Transverse colon (tissue), 4 donors: ENCODE data around the gene CPSF4L.

Experiments
- POLR2A ChIP-seq: fragments of 450-650 bp; IDR thresholded peaks from one replicate; pipeline ENCODE4 v1.6.1; 2016; ENCODE audit warnings: antibody characterized with exemption, mild to moderate bottlenecking, moderate library complexity
- POLR2AphosphoS5 ChIP-seq, 3 donors: sonication (generic); formaldehyde crosslinking; IDR thresholded peaks; one replicate each; pipeline ENCODE4 v1.6.1; 2016; ENCODE audit warnings: antibody characterized with exemption in 3 of 3
- TF ChIP-seq, protein P1 (sequence below), 5 experiments: fragments of 200-600 bp in 3 of 5; fragments of 450-650 bp in 2 of 5; sonication (generic) in 3 of 5; IDR thresholded peaks; 1 replicate in 2 of 5; 2 replicates in 3 of 5; pipeline ENCODE4 v1.5.1; 2016 to 2017; ENCODE audit warnings: antibody characterized with exemption in 5 of 5, inconsistent platforms in 3 of 5, mild to moderate bottlenecking in 2 of 5, moderate library complexity in 1 of 5

DNA sequence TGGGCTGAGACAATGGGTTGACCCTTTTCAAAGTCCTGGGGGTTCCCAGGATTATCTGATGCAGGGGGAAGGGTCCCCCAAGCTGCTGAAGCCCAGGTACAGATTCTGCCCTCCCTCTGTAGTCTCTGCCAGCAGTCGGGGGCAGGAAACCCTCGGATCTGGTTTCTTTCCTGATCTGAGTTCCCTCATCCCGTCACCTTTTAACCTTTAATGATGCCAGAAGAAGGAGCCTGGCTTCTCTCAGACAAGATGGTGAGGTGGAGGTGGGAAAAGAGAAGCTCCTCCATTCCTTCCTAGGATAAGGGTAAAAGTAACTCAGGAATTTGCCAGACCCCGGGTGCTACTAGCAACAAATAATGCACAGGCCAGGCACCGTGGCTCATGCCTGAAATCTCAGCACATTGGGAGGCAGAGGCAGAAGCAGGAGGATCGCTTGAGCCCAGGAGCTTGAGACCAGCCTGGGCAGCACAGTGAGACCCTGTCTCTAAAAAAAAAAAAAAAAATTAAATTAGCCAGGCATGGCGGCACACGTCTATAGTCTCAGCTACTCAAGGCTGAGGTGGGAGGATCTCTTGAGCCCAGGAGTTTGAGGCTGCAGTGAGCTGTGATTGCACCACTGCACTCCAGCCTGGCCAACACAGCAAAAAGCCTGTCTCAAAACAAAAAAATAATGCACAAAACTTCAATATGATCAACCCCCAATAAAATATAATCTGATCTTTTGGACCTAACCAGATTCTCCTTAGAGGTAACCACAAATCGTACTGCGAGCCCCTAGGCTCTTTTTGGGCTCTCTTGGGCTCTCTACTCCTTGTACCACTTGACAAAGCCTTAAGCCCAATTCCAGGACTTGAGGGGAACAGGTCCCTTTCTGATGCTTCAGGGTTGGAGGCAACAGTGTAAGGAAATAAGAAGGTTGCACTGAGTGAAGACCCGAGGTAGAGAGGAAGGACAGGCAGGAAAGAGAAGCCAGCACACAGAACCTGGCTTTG lies 44.5 kb upstream of the CPSF4L start:
- TF ChIP-seq, protein P1, sequence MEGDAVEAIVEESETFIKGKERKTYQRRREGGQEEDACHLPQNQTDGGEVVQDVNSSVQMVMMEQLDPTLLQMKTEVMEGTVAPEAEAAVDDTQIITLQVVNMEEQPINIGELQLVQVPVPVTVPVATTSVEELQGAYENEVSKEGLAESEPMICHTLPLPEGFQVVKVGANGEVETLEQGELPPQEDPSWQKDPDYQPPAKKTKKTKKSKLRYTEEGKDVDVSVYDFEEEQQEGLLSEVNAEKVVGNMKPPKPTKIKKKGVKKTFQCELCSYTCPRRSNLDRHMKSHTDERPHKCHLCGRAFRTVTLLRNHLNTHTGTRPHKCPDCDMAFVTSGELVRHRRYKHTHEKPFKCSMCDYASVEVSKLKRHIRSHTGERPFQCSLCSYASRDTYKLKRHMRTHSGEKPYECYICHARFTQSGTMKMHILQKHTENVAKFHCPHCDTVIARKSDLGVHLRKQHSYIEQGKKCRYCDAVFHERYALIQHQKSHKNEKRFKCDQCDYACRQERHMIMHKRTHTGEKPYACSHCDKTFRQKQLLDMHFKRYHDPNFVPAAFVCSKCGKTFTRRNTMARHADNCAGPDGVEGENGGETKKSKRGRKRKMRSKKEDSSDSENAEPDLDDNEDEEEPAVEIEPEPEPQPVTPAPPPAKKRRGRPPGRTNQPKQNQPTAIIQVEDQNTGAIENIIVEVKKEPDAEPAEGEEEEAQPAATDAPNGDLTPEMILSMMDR (IDR thresholded peaks at IDR 0.05) = no peak
- TF ChIP-seq POLR2A = no peak
- no peak for TF ChIP-seq POLR2AphosphoS5 (IDR thresholded peaks at IDR 0.05)
